ENCODE results near the gene CRTC1.

Gene CRTC1, protein sequence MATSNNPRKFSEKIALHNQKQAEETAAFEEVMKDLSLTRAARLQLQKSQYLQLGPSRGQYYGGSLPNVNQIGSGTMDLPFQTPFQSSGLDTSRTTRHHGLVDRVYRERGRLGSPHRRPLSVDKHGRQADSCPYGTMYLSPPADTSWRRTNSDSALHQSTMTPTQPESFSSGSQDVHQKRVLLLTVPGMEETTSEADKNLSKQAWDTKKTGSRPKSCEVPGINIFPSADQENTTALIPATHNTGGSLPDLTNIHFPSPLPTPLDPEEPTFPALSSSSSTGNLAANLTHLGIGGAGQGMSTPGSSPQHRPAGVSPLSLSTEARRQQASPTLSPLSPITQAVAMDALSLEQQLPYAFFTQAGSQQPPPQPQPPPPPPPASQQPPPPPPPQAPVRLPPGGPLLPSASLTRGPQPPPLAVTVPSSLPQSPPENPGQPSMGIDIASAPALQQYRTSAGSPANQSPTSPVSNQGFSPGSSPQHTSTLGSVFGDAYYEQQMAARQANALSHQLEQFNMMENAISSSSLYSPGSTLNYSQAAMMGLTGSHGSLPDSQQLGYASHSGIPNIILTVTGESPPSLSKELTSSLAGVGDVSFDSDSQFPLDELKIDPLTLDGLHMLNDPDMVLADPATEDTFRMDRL

DNA sequence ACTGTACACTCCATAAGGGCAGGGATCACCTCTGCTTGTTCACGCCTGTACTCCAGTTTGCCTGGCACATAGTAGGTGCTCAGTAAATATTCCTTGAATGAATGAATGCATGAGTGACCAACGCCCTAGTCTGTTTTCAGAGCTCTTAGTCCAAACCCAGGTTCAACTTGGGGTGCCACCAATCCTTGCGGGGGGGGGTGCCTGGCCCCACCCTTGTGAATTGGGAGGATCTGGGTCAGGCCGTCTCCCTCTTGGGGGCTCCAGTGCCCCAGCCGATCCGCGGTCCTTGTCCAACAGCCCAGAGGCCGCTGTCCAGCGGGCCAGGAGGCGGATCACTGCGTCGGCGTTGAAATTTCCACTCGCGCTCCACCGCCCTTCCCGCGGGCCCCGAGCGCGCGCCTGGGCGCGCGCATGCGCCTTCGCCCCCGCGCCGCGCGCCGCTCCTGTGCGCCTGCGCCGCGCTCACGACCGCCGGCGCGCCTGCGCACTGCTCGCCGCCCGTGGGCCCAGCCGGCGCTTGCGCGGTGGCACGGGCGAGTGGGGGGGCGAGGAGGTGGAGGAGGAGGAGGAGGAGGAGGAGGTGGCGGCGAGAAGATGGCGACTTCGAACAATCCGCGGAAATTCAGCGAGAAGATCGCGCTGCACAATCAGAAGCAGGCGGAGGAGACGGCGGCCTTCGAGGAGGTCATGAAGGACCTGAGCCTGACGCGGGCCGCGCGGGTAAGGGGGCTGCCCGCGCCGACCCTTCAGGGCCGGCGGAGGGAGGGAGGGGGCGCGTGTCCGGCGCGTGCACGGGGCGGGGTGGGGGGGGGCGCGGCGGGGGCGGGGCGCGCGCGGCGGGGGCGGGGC lies at the start of gene CRTC1:
Gene CRTC1, plus strand, starts transcription at position 572 of the 849 bp plus-strand sequence. Its CDS starts 23 bp downstream, at position 595.
- DNase-seq (ENCODE audit: low read depth), result peak; percentile 79

DNA sequence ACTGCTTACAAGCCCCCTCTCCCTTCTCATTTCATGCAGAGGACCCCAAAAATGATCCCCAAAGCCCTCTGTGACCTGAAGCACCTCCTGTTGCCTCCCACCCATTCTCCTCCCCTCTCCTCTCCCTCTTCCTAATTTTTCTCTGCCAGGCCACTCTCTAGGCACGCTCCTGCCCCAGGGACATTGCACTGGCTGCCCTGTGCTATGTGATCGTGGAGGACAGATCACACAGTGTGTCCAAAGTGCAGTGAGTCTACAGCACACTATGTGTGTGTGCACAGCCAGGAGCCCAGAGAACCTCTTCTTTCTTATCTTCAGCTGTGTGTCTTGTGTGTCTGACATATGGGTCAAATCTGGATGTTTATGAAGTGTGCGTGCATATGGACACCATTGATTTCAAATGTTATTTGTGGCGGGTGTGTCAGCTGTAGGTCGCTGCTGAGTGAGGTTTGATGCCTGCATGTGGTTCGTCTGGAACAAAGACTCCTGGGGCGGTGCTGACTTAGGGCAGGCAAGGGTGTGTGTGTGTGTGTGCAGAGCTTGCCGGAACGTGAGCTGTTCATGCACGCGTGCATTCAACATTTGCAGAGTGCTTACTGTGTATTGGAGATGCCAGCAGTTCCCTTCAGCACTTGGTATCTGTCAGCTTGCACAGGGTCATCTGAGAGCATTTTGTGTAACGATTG lies 48.7 kb upstream of the CRTC1 start:
- DNase-seq (ENCODE audit: low read depth), result no peak

DNA sequence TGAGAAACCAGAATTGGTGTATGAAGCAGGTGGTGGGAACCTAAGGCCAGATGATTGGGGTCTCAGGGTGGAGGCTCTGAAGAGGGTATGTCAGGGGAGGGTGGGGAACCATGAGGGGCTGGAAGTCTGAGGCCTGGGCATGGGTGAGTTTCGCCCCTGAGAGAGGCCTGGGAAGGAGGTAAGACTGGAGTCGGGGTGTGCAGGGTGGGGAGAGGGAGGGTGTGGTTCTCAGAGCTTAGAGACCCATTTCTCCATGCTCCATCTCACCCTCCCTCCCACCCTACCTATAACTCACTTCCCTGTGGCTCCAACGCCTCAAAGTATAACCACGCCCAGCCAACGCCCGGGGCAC lies 47.7 kb upstream of the CRTC1 start:
- DNase-seq (ENCODE audit: low read depth), result no peak

DNA sequence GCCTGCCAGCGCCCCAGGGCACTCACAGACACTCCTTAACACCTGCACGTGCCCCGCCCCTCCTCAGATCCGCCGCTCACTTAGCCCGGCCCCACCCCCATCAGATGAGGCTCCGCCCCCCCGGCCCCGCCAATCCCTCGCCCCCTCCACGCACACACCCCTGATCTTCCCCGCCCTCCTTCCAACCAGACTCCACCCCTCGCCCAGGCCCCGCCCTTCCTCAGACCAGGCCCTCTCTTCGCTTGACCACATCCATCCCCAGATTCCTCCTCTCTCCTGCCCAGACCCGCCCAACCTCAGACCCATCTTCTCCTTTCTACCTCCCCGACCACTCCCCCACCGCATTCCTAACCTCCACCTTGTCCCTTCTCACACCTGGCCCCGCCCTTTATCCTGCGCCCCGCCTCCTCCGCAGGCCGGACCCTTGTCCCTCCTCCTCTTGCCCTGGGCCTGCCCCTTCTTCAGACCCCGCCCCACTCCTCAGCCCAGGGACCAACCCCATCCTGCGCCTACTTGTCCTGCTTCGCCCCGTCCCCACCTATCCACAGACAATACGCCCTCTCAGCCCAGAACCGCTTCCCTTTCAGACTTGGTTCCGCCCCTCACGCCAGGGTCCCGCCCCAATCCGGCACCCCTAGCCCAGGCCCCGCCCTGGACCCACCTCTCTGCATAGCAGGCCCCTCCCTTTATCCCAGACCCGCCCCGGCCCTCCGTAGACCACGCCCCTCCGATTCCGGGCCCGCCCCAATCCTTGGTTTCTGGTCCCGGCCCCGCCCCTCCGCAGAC lies 47.1 kb upstream of the CRTC1 start:
- peak; percentile 98 for DNase-seq (ENCODE audit: low read depth)

DNA sequence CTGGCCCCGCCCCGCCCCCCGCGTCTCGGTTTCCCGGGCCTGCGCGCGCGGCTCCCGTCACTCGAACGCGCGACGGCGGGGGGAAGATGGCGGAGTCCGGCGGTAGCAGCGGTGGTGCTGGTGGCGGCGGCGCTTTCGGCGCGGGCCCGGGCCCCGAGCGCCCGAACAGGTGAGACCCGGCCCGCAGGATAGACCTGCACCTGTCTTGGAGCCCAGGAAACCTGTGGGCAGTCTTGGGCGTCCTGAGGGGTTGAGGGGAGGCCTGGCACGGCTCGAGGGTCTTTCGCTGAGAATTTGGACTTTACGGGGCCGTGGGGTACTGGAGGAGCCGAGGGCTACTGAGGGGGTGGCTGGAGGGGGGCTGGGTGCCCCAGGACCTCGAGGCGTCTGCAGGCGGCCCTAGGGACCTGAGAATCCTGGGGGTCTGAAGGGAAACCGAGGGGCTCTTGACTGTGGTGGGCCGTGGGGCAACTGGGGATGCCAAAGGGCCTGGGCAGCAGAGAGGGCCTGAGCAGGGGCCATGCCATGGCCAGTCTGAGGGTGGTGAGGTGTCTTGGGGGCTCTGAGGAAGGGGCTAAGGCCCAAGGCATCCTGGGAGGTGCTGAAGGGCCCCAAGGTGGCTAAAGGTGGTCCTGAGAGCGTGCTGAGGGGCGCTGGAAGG lies 46.4 kb upstream of the CRTC1 start, which contains the start of gene KLHL26:
Gene KLHL26, plus strand, starts transcription at position 60 of the 661 bp plus-strand sequence. Its CDS starts 27 bp downstream, at position 87.
- no peak for DNase-seq (ENCODE audit: low read depth)

DNA sequence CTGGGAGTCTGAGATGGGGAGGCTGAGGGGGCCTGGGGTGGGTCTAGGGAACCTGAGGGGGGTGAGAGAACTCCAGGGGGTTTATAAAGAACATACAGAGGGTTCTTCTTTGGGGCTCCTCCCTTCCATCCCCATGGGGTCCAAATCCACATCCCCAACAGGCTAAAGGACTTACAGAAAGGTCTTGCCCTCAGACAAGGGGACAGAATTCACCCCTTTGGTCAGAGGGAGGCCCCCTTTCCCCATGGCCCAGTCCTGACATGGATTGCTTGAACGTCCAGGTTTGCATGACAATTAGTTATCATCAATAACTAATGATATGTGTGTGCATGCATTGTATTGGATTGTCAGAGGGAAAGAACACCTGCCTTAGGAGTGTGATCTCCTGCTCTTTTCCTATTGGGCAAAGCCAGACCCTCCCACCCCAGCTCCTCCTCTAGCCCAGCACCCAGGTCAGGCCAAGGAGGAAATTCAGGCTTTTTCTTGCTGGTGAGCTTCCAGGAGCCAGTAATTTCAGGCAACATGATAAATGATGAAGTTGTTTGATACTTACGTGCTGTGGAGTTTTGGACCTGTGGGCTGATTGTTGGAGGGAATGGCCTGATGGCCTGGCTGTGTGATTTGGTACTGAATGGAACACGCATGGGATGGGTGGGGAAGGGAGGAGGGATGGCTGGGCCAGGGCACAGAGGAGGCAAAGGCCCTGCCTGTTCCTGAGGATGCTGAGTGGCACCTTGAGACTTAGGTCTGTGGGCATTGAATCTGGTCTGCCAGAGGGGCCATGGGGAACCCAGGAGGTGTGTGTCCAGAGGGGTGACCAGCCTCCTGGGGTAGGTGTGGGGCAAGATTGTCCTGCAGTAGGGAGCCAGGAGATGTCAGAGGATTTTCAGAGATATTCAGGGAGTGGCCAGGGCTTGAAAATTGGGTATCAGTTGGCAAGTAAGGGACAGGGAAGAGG lies 45.5 kb upstream of the CRTC1 start:
- DNase-seq (ENCODE audit: low read depth), result no peak

DNA sequence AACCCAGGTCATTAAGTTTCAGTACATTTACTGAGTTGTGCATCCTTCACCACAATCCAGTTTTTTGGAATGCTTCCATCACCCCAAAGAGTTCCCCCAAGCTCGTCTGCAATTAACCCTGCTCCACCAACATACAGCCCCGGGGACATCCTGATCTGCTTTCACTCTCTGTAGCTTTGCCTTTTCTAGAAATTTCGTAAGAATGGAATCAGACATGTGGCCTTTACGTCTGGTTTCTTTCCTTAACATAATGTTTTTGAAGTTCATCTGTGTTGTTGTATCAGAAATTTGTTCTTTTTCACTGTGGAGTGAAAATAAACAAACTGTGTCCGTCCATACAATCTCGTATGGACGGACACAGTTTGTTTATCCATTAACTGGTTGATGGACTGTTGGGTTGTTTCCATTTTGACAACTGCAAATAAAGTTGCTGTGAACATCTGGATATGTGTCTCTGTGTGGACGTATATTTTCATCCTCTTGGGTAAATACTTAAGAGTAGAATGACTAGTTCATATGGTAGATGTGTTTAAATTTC lies 43.7 kb upstream of the CRTC1 start:
- peak; percentile 52 for DNase-seq (ENCODE audit: low read depth)

DNA sequence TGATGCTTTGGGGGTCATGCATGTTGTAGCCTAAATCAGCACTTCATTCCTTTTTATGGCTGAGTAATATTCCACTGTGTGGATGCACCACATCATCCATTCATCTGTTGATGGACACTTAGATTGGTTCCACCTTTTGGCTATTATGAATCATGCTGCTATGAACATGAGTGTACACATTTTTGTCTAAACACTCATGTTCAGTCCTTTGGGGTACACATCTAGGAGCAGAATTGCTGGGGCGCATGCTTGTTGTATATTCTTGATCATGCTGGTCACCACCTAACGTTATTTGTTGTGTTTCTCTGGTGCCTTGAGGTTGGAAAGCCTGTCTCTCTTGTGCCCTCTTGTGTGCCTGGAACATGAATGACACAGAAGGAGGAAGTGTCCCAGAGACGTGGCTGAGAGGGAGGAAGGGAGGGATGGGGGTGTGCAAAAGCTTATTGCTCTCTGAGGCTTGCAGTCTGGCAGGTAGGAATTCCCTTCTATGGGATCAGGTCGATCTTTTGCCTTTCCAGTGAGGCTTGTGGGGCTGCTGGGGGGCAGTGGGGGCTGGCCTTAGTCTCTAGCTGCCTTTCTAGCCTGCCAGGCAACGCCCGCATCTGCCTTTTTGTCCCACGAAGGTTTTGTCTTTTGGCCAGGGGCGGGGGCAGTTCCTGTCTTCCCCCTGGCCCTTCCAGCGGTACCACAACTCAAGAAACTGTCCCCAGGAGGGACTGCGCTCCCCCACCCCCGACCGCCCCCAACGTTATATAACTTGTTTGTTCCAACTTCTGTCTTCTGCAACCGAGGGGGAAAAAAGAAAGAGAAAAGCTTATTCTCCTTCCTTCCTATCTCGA lies 39.1 kb upstream of the CRTC1 start:
- no peak for DNase-seq (ENCODE audit: low read depth)

DNA sequence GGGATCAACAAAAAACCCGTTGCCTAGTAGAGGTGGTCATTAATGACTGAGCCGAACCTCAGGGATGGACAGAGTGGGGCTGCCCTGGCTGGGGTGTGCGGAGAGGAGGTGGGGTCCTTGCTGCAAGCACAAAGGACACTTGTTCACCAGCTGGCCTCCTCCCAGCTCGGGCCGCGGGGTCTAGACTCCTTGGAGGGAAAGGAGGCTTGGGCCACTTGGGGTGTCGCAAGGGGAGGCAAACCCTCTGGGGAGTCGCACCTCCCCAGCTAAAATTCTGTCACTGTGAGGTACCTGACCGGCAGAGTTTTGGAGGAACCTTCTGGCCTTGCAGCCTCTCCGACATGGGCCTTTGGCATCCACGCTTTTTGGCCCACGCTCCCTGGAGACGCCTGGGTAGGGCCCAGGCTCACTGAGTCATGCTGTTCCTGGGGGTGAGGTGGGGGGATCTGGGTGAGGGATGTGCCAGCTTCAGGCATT lies 38.4 kb upstream of the CRTC1 start:
- DNase-seq (ENCODE audit: low read depth), result no peak

DNA sequence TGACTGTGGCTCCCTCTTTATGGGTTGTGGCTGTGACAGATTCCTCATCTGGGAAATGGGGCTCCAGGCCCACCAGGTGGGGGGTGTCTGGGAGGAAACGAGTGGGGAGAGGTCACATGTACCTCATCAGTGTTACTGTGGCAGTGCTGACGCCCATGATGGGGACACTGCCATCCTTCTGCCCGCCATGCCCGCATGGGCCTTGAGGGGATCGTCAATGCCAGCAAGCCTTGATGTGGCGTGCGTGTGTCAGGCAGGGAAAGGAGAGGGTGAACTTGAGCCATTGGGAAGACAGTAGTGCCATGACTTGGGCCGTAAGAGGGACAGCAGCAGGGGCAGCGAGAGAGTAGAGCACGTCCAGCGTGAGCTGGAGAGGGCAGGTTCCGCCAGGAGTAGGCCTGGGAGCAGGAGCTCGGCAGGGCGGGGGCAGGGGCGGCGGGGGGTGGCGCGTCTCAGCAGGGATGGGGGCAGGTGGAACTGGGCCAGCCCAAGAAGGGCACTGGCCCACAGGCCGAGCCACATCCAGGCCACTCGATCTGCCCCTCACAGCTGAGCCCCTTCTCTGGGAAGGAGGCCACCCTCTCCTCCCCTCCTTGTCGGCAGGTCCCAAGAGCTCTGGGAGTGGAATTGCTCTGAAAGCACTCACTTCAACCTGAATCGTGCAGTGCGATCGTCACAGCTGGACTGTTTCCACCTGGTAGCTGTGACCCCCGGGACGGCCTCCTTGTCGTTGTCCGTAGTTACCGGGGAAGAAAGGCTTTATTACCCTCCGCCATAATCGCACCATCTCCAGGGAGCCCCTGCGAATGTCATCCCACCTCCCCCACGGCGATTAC lies 36.7 kb upstream of the CRTC1 start:
- no peak for DNase-seq (ENCODE audit: low read depth)

DNA sequence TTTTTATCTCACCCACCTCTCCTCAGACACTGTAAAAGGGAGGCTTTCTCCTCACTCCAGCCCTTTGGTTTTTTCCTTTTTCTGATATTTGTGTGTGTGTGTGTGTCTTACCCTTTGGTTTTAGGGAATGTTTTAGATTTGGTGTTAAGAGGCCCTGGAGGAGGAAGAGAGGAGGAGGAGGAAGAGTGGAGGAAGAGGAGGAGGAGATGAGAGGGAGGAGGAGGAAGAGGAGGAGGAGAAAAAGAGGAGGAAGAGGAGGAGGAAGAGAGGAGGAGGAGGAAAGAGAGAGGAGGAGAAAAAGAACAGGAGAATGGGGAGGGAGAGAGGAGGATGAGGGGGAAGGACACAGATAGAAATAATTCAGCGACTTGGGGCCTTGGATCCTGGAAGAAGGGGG lies 36.1 kb upstream of the CRTC1 start:
- DNase-seq (ENCODE audit: low read depth), result no peak

DNA sequence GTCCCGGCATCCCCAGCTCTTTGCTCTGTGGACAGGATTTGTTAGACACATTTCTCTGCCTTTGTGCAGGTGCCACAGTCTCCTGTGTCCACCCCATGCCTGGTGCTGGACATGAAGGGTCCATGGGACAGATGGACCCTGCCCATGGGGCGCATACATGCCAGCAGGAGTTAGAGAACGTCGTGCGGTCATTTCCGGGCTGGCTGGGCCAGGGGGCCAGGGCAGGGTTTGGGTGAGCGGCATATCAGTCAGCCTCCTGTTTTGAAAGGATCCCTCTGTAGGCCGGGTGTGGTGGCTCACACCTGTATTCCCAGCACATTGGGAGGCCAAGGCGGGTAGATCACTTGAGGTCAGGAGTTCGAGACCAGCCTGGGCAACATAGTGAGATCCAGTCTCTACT lies 35.7 kb upstream of the CRTC1 start:
- no peak for DNase-seq (ENCODE audit: low read depth)

DNA sequence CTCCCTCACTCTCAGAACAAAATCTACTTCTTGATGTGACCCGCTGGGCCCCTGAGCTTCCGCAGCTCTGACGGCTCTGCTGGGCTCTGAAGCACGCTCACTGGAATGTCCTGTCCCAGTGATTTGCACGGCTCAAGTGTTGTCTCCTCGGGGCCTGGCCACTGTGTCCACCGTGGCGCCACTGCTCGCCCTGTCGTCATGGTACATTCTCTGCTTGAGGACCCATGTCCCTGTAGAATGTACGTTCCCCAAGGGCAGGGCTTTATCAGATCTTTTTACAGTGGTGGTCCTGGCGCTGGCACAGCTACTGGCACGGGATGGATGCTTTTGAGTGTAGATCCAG lies 34.5 kb upstream of the CRTC1 start:
- DNase-seq (ENCODE audit: low read depth), result peak; percentile 31

DNA sequence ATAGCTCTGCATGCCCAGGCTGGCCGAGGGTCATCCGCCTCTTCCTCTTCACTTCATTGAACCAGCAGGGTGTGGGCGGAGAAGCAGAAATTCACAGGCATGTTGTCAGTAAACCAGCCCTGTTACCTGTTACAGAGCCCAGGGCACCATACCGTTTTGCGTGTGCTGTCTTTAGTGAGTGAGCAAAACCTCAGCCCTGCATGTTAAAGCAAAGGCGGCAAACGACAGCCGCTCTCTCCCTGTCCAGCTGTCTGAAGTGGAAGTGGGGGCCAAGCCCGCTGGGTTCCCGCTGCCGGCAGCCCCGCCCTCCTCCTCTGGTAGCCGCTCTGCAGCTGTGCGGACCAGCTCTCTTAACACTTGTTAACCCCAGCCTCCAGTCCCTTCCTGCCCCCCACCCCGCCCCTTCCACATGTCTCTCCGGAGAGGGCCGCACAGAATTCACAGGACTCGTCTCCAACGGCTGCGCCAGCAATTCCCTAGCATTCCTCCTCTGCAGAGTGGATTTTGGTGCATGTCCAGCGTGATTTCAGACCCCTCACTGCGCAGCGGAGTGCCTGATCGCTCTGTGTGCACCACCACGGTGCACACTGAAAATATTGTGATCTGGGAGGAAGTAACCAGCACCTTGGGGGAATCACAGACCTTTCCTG lies 34.0 kb upstream of the CRTC1 start:
- DNase-seq (ENCODE audit: low read depth), result peak; percentile 48

DNA sequence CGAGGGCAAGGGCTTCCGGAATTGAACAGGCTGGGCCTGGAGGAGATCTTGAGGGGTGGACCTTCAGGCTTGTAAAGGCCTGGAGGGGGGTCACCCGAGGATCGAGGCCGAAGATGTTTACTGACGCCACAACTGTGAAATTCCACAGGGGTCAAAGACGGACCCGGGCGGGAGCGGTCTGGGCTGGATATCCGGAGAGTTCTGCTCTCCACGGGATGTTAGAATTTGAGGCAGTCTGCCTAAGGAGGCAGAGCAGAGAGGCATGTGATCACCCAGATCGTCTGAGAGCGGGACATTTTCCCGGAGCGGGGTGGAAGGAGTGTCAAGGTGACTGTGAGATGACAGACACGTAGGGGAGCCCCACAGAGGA lies 33.5 kb upstream of the CRTC1 start:
- DNase-seq (ENCODE audit: low read depth), result peak; percentile 59

DNA sequence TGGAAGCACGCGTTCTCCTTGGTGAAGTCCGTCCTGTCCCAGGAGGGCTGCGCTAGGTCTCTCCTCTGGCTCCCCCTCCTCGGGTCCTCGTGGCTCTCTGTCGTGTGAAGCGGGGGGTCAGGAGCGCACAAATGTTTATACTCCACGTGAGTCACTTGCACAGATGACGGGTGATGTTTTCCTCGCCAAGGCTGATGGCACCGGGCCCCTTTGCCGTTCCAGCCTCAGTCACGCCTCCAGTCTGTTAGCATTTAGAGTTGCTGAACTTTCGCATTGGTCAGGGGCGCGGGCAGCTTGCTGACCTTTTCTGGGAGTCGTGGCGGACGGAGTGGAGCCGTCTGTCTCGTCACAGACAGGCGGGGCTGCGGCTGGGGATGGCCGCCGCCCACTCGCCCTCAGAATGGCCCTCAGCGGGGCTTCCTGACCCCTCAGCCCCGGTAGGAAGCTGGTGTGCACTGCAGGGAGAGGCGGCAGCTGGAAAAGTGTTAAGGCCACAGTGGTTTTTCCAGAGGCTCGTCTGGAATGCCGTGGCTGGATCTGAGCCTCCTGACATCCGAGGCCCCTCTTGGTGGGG lies 32.9 kb upstream of the CRTC1 start:
- peak; percentile 70 for DNase-seq (ENCODE audit: low read depth)

DNA sequence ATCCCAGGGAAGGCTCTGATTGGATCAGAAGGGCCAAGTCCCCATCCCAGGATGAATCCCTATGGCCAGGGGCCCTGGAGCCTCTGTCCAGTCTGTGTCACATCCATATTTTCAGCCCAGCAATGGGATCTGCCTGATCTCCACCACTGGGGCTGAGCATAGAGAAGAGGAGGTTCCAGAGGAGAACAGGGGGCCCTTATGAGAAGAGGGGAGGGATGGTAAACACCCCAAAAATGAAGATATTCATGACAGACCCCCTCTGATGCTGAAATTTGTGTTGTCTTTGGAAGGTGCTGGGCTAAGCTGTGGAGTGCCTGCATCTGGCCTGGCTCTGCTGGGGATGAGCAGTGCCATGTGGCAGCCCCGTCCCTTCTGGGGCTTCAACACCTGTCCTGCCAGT lies 32.2 kb upstream of the CRTC1 start:
- no peak for DNase-seq (ENCODE audit: low read depth)
